Testis (tissue), 2 donors: ENCODE data around the gene FYN.

ENCODE experiments used
- CTCF ChIP-seq, 3 experiments: fragments of 450-650 bp in 2 of 3; fragments of 200-600 bp in 1 of 3; sonication (generic) in 1 of 3; IDR thresholded peaks; one replicate each; pipeline ENCODE4 v1.5.1; 2016 to 2019; ENCODE audit warnings: antibody characterized with exemption in 3 of 3, mild to moderate bottlenecking in 2 of 3, moderate library complexity in 1 of 3
- POLR2A ChIP-seq: fragments of 450-650 bp; IDR thresholded peaks from one replicate; pipeline ENCODE4 v1.6.1; 2017; ENCODE audit warnings: antibody characterized with exemption, mild to moderate bottlenecking, moderate library complexity

GRCh38 chr6:111792914-111793700 lies 80.1 kb downstream of the FYN start:
- no peak for TF ChIP-seq CTCF (IDR thresholded peaks at IDR 0.05)
- TF ChIP-seq POLR2A, result no peak
